GM12878 (cell line): ENCODE results near the gene ZBTB32.

ENCODE experiments used
- DPF2 ChIP-seq: fragments of 450-650 bp; IDR thresholded peaks from 2 replicates; pipeline ENCODE4 v1.6.1; 2017; ENCODE audit warnings: mild to moderate bottlenecking
- POLR2AphosphoS5 ChIP-seq: IDR thresholded peaks from 2 replicates; pipeline ENCODE4 v1.6.1; 2011; ENCODE audit warnings: mild to moderate bottlenecking, low read length, inconsistent platforms
- SP1 ChIP-seq: IDR thresholded peaks from one replicate; pipeline ENCODE4 v1.6.1; 2011; ENCODE audit warnings: low read depth, low read length
- SREBF2 ChIP-seq: IDR thresholded peaks from 2 replicates; pipeline ENCODE4 v1.6.1; 2012; ENCODE audit warnings: mild to moderate bottlenecking, low read length
- YY1 ChIP-seq: IDR thresholded peaks from 2 replicates; pipeline ENCODE4 v1.6.1; 2011; ENCODE audit warnings: low read depth, mild to moderate bottlenecking, low read length
- TF ChIP-seq, protein P1 (sequence below), 3 experiments: IDR thresholded peaks in 2 of 3; conservative IDR thresholded peaks in 1 of 3; 2 replicates each; pipeline ENCODE4 v1.5.1; 2011; ENCODE audit warnings: low read depth in 3 of 3, low read length in 3 of 3, mild to moderate bottlenecking in 3 of 3, control low read depth in 2 of 3, moderate library complexity in 2 of 3, inconsistent platforms in 1 of 3, mixed read lengths in 1 of 3; ENCODE audit not compliant: control insufficient read depth in 2 of 3, insufficient read depth in 1 of 3; ENCODE audit errors: extremely low read depth in 1 of 3
- TF ChIP-seq, protein P2 (sequence below): IDR thresholded peaks from 2 replicates; pipeline ENCODE4 v1.6.1; 2011; ENCODE audit warnings: low read depth, low read length, improper control_type of control experiment, borderline replicate concordance

DNA sequence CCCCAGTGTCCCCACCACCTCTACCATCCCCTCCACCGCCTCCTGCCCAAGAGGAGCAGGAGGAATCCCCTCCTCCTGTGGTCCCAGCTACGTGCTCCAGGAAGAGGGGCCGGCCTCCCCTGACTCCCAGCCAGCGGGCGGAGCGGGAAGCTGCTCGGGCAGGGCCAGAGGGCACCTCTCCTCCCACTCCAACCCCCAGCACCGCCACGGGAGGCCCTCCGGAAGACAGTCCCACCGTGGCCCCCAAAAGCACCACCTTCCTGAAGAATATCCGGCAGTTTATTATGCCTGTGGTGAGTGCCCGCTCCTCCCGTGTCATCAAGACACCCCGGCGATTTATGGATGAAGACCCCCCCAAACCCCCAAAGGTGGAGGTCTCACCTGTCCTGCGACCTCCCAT, 16.3 kb downstream of the ZBTB32 start:
- TF ChIP-seq SREBF2 (no peak), POLR2AphosphoS5 (no peak), YY1 (no peak), DPF2 (no peak), SP1 (no peak)
- TF ChIP-seq, protein P1, sequence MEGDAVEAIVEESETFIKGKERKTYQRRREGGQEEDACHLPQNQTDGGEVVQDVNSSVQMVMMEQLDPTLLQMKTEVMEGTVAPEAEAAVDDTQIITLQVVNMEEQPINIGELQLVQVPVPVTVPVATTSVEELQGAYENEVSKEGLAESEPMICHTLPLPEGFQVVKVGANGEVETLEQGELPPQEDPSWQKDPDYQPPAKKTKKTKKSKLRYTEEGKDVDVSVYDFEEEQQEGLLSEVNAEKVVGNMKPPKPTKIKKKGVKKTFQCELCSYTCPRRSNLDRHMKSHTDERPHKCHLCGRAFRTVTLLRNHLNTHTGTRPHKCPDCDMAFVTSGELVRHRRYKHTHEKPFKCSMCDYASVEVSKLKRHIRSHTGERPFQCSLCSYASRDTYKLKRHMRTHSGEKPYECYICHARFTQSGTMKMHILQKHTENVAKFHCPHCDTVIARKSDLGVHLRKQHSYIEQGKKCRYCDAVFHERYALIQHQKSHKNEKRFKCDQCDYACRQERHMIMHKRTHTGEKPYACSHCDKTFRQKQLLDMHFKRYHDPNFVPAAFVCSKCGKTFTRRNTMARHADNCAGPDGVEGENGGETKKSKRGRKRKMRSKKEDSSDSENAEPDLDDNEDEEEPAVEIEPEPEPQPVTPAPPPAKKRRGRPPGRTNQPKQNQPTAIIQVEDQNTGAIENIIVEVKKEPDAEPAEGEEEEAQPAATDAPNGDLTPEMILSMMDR (IDR thresholded peaks at IDR 0.05 in 2 of 3, conservative IDR thresholded peaks at IDR 0.05 in 1 of 3; ENCODE audit: control insufficient read depth in 2 of 3, extremely low read depth in 1 of 3, insufficient read depth in 1 of 3, low read depth in 3 of 3, low read length in 3 of 3) = no peak
- TF ChIP-seq, protein P2, sequence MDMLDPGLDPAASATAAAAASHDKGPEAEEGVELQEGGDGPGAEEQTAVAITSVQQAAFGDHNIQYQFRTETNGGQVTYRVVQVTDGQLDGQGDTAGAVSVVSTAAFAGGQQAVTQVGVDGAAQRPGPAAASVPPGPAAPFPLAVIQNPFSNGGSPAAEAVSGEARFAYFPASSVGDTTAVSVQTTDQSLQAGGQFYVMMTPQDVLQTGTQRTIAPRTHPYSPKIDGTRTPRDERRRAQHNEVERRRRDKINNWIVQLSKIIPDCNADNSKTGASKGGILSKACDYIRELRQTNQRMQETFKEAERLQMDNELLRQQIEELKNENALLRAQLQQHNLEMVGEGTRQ = no peak
